Heart left ventricle (tissue), 13 donors: ENCODE results near the gene FAM83C.

Experiments
- CTCF ChIP-seq, 12 donors: fragments of 200-600 bp; sonication (generic) in 4 of 12; IDR thresholded peaks; one replicate each; pipeline versions ENCODE4 v1.5.0 to v1.8.0; 2018 to 2022; ENCODE audit warnings: antibody characterized with exemption in 12 of 12, mild to moderate bottlenecking in 5 of 12
- POLR2A ChIP-seq, 2 donors: fragments of 450-650 bp; IDR thresholded peaks; one replicate each; pipeline ENCODE4 v1.6.1; 2017; ENCODE audit warnings: antibody characterized with exemption in 2 of 2, mild to moderate bottlenecking in 2 of 2, moderate library complexity in 2 of 2
- donor health status: ischemic (EF 13 %, LVEDD 7.1; RV severe dilation, severe dysfunction).
- donor health status: DM: no; HTN: yes; CAD: no.
- donor health status: DM: no; HTN: no; CAD: no.
- donor health status: ischemic (EF 25% LVEDD 6.9; RV normal size, moderate dysfunction).
- donor health status: ischemic (EF 25% LVEDD 5.7; RV mildly dilated, moderate dysfunction).
- donor health status: ischemic (EF 35%, LVEDD 5.7; RV mildly dilated, moderate dysfunction).
- donor health status: nonischemic (EF 11% LVEDD 7.7; RV severe dilation, severe dysfunction).
- donor health status: DM: yes; HTN: yes; CAD: no.
- donor health status: PGD.
- donor health status: ischemic (EF 29% LVEDD 5.4; RV normal size, mild dysfunction).
- donor health status: nonischemic (EF 23%, LVEDD 6.1; RV moderate dilation, normal function).

GRCh38 chr20:35293303-35294292, 1.4 kb upstream of the FAM83C start:
- TF ChIP-seq CTCF (IDR thresholded peaks at IDR 0.05) (no peak), POLR2A (IDR thresholded peaks at IDR 0.05) (no peak)
